H1 (cell line): ENCODE measurements around the gene ALDH1A2. TPM values are rescaled to one million over a fixed set of nuclear protein-coding genes. Genes with fewer than 3 reads are reported as not detected.

Experiments
- CTCF ChIA-PET: fragments of 300-600 bp; sonication (Branson Sonifier 250); formaldehyde crosslinking; loops from one replicate; lab custom pipeline; 2021; ENCODE audit not compliant: partially characterized antibody; lab: Charles Lee
- POLR2A ChIA-PET: fragments of 300-600 bp; sonication (Branson Sonifier 250); formaldehyde crosslinking; loops from one replicate; lab custom pipeline; 2021; ENCODE audit warnings: inconsistent platforms; ENCODE audit not compliant: partially characterized antibody; lab: Charles Lee
- DNase-seq, 2 experiments: peaks; one replicate each; pipeline versions ENCODE4 v3.0.0 to v3.0.0-alpha.2; 2010 to 2022; ENCODE audit warnings: low spot score in 2 of 2, low read depth in 1 of 2, mixed read lengths in 1 of 2
- FAIRE-seq: peaks from 2 replicates; lab custom pipeline; 2011; peaks lifted over from hg19 to GRCh38; lab: Jason Lieb, UNC
- H2AFZ ChIP-seq: 2 replicates; pipeline ENCODE4 v1.8.1; 2012; ENCODE audit warnings: low read length, inconsistent platforms
- H2AK5ac ChIP-seq: 2 replicates; pipeline ENCODE4 v1.6.1; 2013; ENCODE audit warnings: low read depth, low read length
- H2BK120ac ChIP-seq: replicated peaks from 2 replicates; pipeline ENCODE3; 2013; ENCODE audit warnings: low read depth, low read length, inconsistent platforms
- H2BK12ac ChIP-seq: 2 replicates; pipeline ENCODE4 v1.6.1; 2013; ENCODE audit warnings: low read depth, low read length
- H2BK15ac ChIP-seq: 2 replicates; pipeline ENCODE4 v1.6.1; 2013; ENCODE audit warnings: low read length
- H2BK20ac ChIP-seq: 2 replicates; pipeline ENCODE4 v1.6.1; 2013; ENCODE audit warnings: low read length
- H2BK5ac ChIP-seq: 2 replicates; pipeline ENCODE4 v1.6.1; 2013; ENCODE audit warnings: low read depth, low read length
- H3K14ac ChIP-seq: 2 replicates; pipeline ENCODE4 v1.6.1; 2013; ENCODE audit warnings: inconsistent platforms; ENCODE audit not compliant: insufficient read length
- H3K18ac ChIP-seq: 2 replicates; pipeline ENCODE4 v1.6.1; 2013; ENCODE audit warnings: low read length; ENCODE audit errors: extremely low read depth
- H3K23ac ChIP-seq: 2 replicates; pipeline ENCODE4 v1.6.1; 2013; ENCODE audit warnings: inconsistent platforms; ENCODE audit not compliant: insufficient read length
- H3K23me2 ChIP-seq: 2 replicates; pipeline ENCODE4 v1.6.1; 2013; ENCODE audit warnings: low read depth, low read length
- H3K27ac ChIP-seq: 2 replicates; pipeline ENCODE4 v1.6.1; 2011; ENCODE audit warnings: low read depth, low read length, inconsistent platforms
- H3K27me3 ChIP-seq, 4 experiments: replicated peaks in 1 of 4; 1 replicate in 1 of 4; 2 replicates in 3 of 4; pipeline versions ENCODE4 v1.6.1 to v1.8.1; 2011 to 2013; ENCODE audit warnings: low read length in 3 of 4, mild to moderate bottlenecking in 3 of 4, inconsistent platforms in 2 of 4, mixed read lengths in 2 of 4, moderate library complexity in 1 of 4; ENCODE audit not compliant: control insufficient read depth in 3 of 4, insufficient read depth in 3 of 4; ENCODE audit errors: extremely low read depth in 1 of 4
- H3K36me3 ChIP-seq, 4 experiments: 2 replicates each; pipeline versions ENCODE4 v1.6.1 to v1.8.1; 2011 to 2013; ENCODE audit warnings: mild to moderate bottlenecking in 4 of 4, low read length in 3 of 4, moderate library complexity in 2 of 4, control low read depth in 1 of 4, inconsistent platforms in 1 of 4; ENCODE audit not compliant: insufficient read depth in 4 of 4, control insufficient read depth in 2 of 4
- H3K4ac ChIP-seq: replicated peaks from 2 replicates; pipeline ENCODE3; 2013; ENCODE audit warnings: low read length, low read depth, mixed read lengths, inconsistent platforms; ENCODE audit not compliant: insufficient read length
- H3K4me1 ChIP-seq, 4 experiments: replicated peaks in 1 of 4; 1 replicate in 1 of 4; 2 replicates in 3 of 4; pipeline versions ENCODE4 v1.6.1 to v1.8.1; 2011 to 2013; ENCODE audit warnings: low read length in 3 of 4, inconsistent platforms in 2 of 4, mixed read lengths in 1 of 4; ENCODE audit not compliant: insufficient read depth in 4 of 4, control insufficient read depth in 3 of 4
- H3K4me2 ChIP-seq, 2 experiments: 2 replicates each; pipeline versions ENCODE4 v1.6.1 to v1.8.1; 2011 to 2013; ENCODE audit warnings: low read depth in 2 of 2, low read length in 2 of 2, control low read depth in 1 of 2, inconsistent platforms in 1 of 2, mild to moderate bottlenecking in 1 of 2; ENCODE audit not compliant: insufficient read depth in 1 of 2
- H3K4me3 ChIP-seq, 4 experiments: fragments of 200-600, 300-600 bp in 1 of 4; sonication (generic), shearing (Covaris generic), sonication (Bioruptor Twin) in 1 of 4; 2 replicates each; pipeline versions ENCODE4 v1.5.1 to v1.8.1; 2011 to 2016; ENCODE audit warnings: low read length in 4 of 4, low read depth in 3 of 4, control low read depth in 2 of 4, inconsistent platforms in 2 of 4, mild to moderate bottlenecking in 2 of 4, mixed read lengths in 1 of 4, moderate library complexity in 1 of 4; ENCODE audit not compliant: insufficient read depth in 2 of 4; ENCODE audit errors: extremely low read depth in 1 of 4
- H3K56ac ChIP-seq: replicated peaks from 2 replicates; pipeline ENCODE3; 2013; ENCODE audit warnings: low read depth, mild to moderate bottlenecking, mixed read lengths, low read length, inconsistent platforms; ENCODE audit not compliant: insufficient read length
- H3K79me1 ChIP-seq: 2 replicates; pipeline ENCODE4 v1.6.1; 2013; ENCODE audit warnings: low read depth, low read length, control low read depth
- H3K79me2 ChIP-seq, 2 experiments: 2 replicates each; pipeline versions ENCODE4 v1.6.1 to v1.8.1; 2012 to 2013; ENCODE audit warnings: low read length in 2 of 2, mild to moderate bottlenecking in 2 of 2, inconsistent platforms in 1 of 2; ENCODE audit not compliant: insufficient read depth in 2 of 2, control insufficient read depth in 1 of 2
- H3K9ac ChIP-seq, 4 experiments: replicated peaks in 1 of 4; 1 replicate in 1 of 4; 2 replicates in 3 of 4; pipeline versions ENCODE4 v1.6.1 to v1.8.1; 2011 to 2013; ENCODE audit warnings: low read depth in 3 of 4, low read length in 3 of 4, control low read depth in 2 of 4, mild to moderate bottlenecking in 2 of 4, moderate library complexity in 2 of 4, inconsistent platforms in 1 of 4; ENCODE audit errors: extremely low read depth in 1 of 4
- H3K9me3 ChIP-seq, 2 experiments: 2 replicates each; pipeline versions ENCODE4 v1.6.1 to v1.8.1; 2012 to 2013; ENCODE audit warnings: mild to moderate bottlenecking in 2 of 2, moderate library complexity in 2 of 2, control low read depth in 1 of 2, inconsistent platforms in 1 of 2, low read depth in 1 of 2, low read length in 1 of 2, mixed read lengths in 1 of 2; ENCODE audit not compliant: insufficient read depth in 2 of 2
- H4K20me1 ChIP-seq, 2 experiments: replicated peaks in 1 of 2; 2 replicates each; pipeline versions ENCODE3 to v1.8.1; 2011 to 2013; ENCODE audit warnings: inconsistent platforms in 2 of 2, low read length in 2 of 2, mild to moderate bottlenecking in 1 of 2; ENCODE audit not compliant: insufficient read depth in 2 of 2, control insufficient read depth in 1 of 2
- H4K5ac ChIP-seq: 2 replicates; pipeline ENCODE4 v1.6.1; 2013; ENCODE audit warnings: low read length, low read depth, mixed read lengths, inconsistent platforms; ENCODE audit not compliant: insufficient read length
- H4K8ac ChIP-seq: 2 replicates; pipeline ENCODE4 v1.8.0; 2013; ENCODE audit warnings: mild to moderate bottlenecking, moderate library complexity, low read length, inconsistent platforms; ENCODE audit not compliant: insufficient read depth; ENCODE audit errors: extremely low read depth
- H4K91ac ChIP-seq: replicated peaks from 2 replicates; pipeline ENCODE3; 2013; ENCODE audit warnings: low read length, mixed read lengths, inconsistent platforms; ENCODE audit not compliant: insufficient read length
- EZH2 ChIP-seq: fragments of 200-600 bp; sonication (generic); IDR thresholded peaks from 2 replicates; pipeline ENCODE4 v1.7.1; 2012; ENCODE audit warnings: low read depth, mild to moderate bottlenecking, moderate library complexity, low read length, inconsistent platforms; ENCODE audit not compliant: severe bottlenecking
- POLR2A ChIP-seq, 2 experiments: IDR thresholded peaks; 1 replicate in 1 of 2; 2 replicates in 1 of 2; pipeline ENCODE4 v1.6.1; 2011; ENCODE audit warnings: low read depth in 2 of 2, low read length in 2 of 2, mild to moderate bottlenecking in 2 of 2; ENCODE audit errors: control extremely low read depth in 1 of 2
- POLR2AphosphoS5 ChIP-seq: IDR thresholded peaks from 2 replicates; pipeline ENCODE4 v1.6.1; 2011; ENCODE audit warnings: low read depth, low read length
- RXRA ChIP-seq: IDR thresholded peaks from 2 replicates; pipeline ENCODE4 v1.6.1; 2011; ENCODE audit warnings: low read depth, mild to moderate bottlenecking, low read length, moderate library complexity; ENCODE audit not compliant: insufficient read depth
- SP4 ChIP-seq: IDR thresholded peaks from 2 replicates; pipeline ENCODE4 v1.6.1; 2012; ENCODE audit warnings: low read length, inconsistent platforms
- WGBS, 2 experiments: shearing (Covaris generic) in 1 of 2; methylation state at CpG; one replicate each; pipeline versions ENCODE4 v1.1.6 to v1.1.7; 2013 to 2015; ENCODE audit warnings: low lambda C conversion rate in 2 of 2, mixed read lengths in 2 of 2, inconsistent platforms in 1 of 2, low coverage in 1 of 2, missing lambda C conversion rate in 1 of 2; ENCODE audit not compliant: insufficient replicate concordance in 2 of 2, insufficient coverage in 1 of 2, insufficient read length in 1 of 2; ENCODE audit errors: extremely low coverage in 1 of 2, missing lambda C conversion rate in 1 of 2; 5-methylcytosine and 5-hydroxymethylcytosine counted together
- polyA plus RNA-seq, 7 experiments: library from polyadenylated mRNA; depleted of rRNA in 3 of 7; stranded (reverse) in 5 of 7; unstranded in 2 of 7; fragments of >200 nt in 5 of 7; fragments of 200-250 nt in 2 of 7; gene quantifications; 1 replicate in 5 of 7; 2 replicates in 1 of 7; 4 replicates in 1 of 7; pipeline versions ENCODE4 v1.2.1 to v1.2.3, GENCODE V29; 2011 to 2013; ENCODE audit warnings: missing spikeins in 2 of 7, mixed read lengths in 2 of 7
- total RNA-seq: library from RNA; stranded (reverse); fragmentation: NEBNext Ultra II Directional; extraction: Animal tissue kit (Norgen Biotek cat#: 25700); gene quantifications from 2 replicates; pipeline ENCODE4 v1.2.1, GENCODE V29; 2021

Gene ALDH1A2
- total and polyA plus RNA-seq, 2 of the 8 experiments (the other 6 are each of a cell fraction or from before 2014, with no cell fraction given) = 0.06 to 0.24 TPM

GRCh38 chr15:58044551-58044950, 21.0 kb downstream of the ALDH1A2 start:
- no peaks in the 10 kb centered on the region for H3K79me2 ChIP-seq
- peaks cover 0 to 8% (median 2%) of the 10 kb centered on the region in 4 experiments; a peak in 3 of 7 replicates for H3K4me1 ChIP-seq
- no peak overlapping the region for H2BK5ac ChIP-seq
- peaks cover 0 to 1% of the 10 kb centered on the region in 2 experiments for H4K20me1 ChIP-seq
- 93% methylated on average over 2 of the region's 2 CpGs; no CpG with 5 or more reads in 1 of the 2 experiments for WGBS, 2 experiments
- ChIA-PET CTCF (no interaction called here), POLR2A (no interaction called here)
- H3K14ac ChIP-seq = no peak overlapping the region
- peaks cover 0 to 8% (median 4%) of the 10 kb centered on the region in 4 experiments; a peak in 4 of 7 replicates for H3K27me3 ChIP-seq
- H3K23ac ChIP-seq = no peak overlapping the region
- H3K4me3 ChIP-seq = no peak overlapping the region
- H2AFZ ChIP-seq = no peak overlapping the region
- no peak overlapping the region for H3K56ac ChIP-seq
- TF ChIP-seq POLR2A (IDR thresholded peaks at IDR 0.05; ENCODE audit: control extremely low read depth in 1 of 2, low read depth in 2 of 2, low read length in 2 of 2) (no peak), RXRA (no peak), POLR2AphosphoS5 (no peak), EZH2 (no peak), SP4 (no peak)
- H3K27ac ChIP-seq = no peak overlapping the region
- FAIRE-seq = no peak
- H2AK5ac ChIP-seq = no peak overlapping the region
- no peak overlapping the region for H2BK15ac ChIP-seq
- H3K4ac ChIP-seq = no peak overlapping the region
- no peak overlapping the region for H4K8ac ChIP-seq
- H3K36me3 ChIP-seq = no peaks in the 10 kb centered on the region
- H3K18ac ChIP-seq = no peak overlapping the region
- no peak overlapping the region for H4K91ac ChIP-seq
- H3K79me1 ChIP-seq = no peaks in the 10 kb centered on the region
- no peak overlapping the region for H2BK120ac ChIP-seq
- H3K4me2 ChIP-seq = no peak overlapping the region
- no peak overlapping the region for H3K9ac ChIP-seq
- no peak overlapping the region for H4K5ac ChIP-seq
- H2BK12ac ChIP-seq = no peak overlapping the region
- DNase-seq = no peak
- H3K23me2 ChIP-seq = no peaks in the 10 kb centered on the region
- no peak overlapping the region for H2BK20ac ChIP-seq
- no peaks in the 10 kb centered on the region for H3K9me3 ChIP-seq
